ENCODE results near the gene EDIL3.
A peak's percentile ranks its signal among the peaks of the same experiment; 100 is the strongest.

- TF ChIP-seq CTCF (IDR thresholded peaks at IDR 0.05) (peak in 5 of 12 donors; percentile 20 to 34 (median 21)), POLR2A (IDR thresholded peaks at IDR 0.05) (no peak)
Observed at GRCh38 chr5:84088996-84089395, 295.7 kb downstream of the EDIL3 start.
